ENCODE data around the gene FAM163B. TPM values are rescaled to one million over a fixed set of nuclear protein-coding genes. Genes with fewer than 3 reads are reported as not detected.
A peak's percentile ranks its signal among the peaks of the same experiment; 100 is the strongest.

FAM163B gene
- polyA plus RNA-seq, 1 donor, result 0.09 TPM

GRCh38 chr9:133527444-133527920 is 81.7 kb downstream of the FAM163B start:
- H3K27me3 ChIP-seq (ENCODE audit: control insufficient read depth, insufficient read depth, low read length), result peaks cover 25% of the 10 kb centered on the region
- H3K9me3 ChIP-seq (ENCODE audit: control insufficient read depth, low read depth, low read length), result peaks cover 2% of the 10 kb centered on the region
- DNase-seq, result peak in 1 of 2 donors; percentile 36
- H3K4me3 ChIP-seq (ENCODE audit: low read length), result no peak overlapping the region
- H3K36me3 ChIP-seq (ENCODE audit: control insufficient read depth, insufficient read depth, low read length), result no peaks in the 10 kb centered on the region
- no CpG with 5 or more reads among the region's 18 CpGs for WGBS (ENCODE audit: insufficient coverage, low lambda C conversion rate)
- H3K27ac ChIP-seq (ENCODE audit: low read length), result no peak overlapping the region
- H3K4me1 ChIP-seq (ENCODE audit: control insufficient read depth, insufficient read depth, low read length), result peaks cover 10% of the 10 kb centered on the region

Other genes with a start within 250 kb of the FAM163B start
- 232 TPM for gene SURF4, start 233.3 kb downstream of the FAM163B start, polyA plus RNA-seq
- 2.4 TPM for gene STKLD1, start 233.0 kb downstream of the FAM163B start, polyA plus RNA-seq
- 23.6 TPM for gene REXO4, start 191.4 kb downstream of the FAM163B start, polyA plus RNA-seq
- gene ADAMTS13, start 187.0 kb downstream of the FAM163B start, polyA plus RNA-seq, result 10.4 TPM
- gene CACFD1, start 149.4 kb downstream of the FAM163B start, polyA plus RNA-seq, result 27.3 TPM
- 1.7 TPM for gene SLC2A6, start 130.3 kb downstream of the FAM163B start, polyA plus RNA-seq
- 0.13 TPM for gene MYMK, start 84.4 kb downstream of the FAM163B start, polyA plus RNA-seq
- 0.69 TPM for gene ADAMTSL2, start 74.7 kb downstream of the FAM163B start, polyA plus RNA-seq
- 0.66 TPM for gene DBH, start 27.0 kb upstream of the FAM163B start, polyA plus RNA-seq
- 4.5 TPM for gene SARDH, start 129.0 kb upstream of the FAM163B start, polyA plus RNA-seq